Uterus (tissue), 4 donors: ENCODE data around the gene PIP4K2A. TPM values are rescaled to one million over a fixed set of nuclear protein-coding genes. Genes with fewer than 3 reads are reported as not detected.

Experiments
- DNase-seq, 2 donors: peaks; one replicate each; pipeline ENCODE4 v3.0.0-alpha.2; 2019 to 2020
- H3K27ac ChIP-seq, 2 donors: fragments of 200-600 bp; sonication (generic); 1 replicate in 1 of 2; 2 replicates in 1 of 2; pipeline ENCODE4 v1.5.1; 2016 to 2018
- H3K27me3 ChIP-seq, 2 donors: fragments of 200-600 bp; sonication (generic); one replicate each; pipeline ENCODE4 v1.5.1; 2018 to 2019; ENCODE audit warnings: control low read depth in 1 of 2
- H3K36me3 ChIP-seq, 2 donors: fragments of 200-600 bp; sonication (generic); one replicate each; pipeline ENCODE4 v1.5.1; 2019; ENCODE audit warnings: control low read depth in 1 of 2
- H3K4me1 ChIP-seq, 2 donors: fragments of 200-600 bp; sonication (generic); one replicate each; pipeline ENCODE4 v1.5.1; 2018 to 2019; ENCODE audit warnings: control low read depth in 1 of 2
- H3K4me3 ChIP-seq, 2 donors: fragments of 200-600 bp; sonication (generic); 1 replicate in 1 of 2; 2 replicates in 1 of 2; pipeline ENCODE4 v1.5.1; 2018 to 2019; ENCODE audit warnings: mild to moderate bottlenecking in 1 of 2
- H3K9me3 ChIP-seq, 2 donors: fragments of 200-600 bp; sonication (generic); one replicate each; pipeline ENCODE4 v1.5.1; 2019; ENCODE audit warnings: control low read depth in 1 of 2
- CTCF ChIP-seq, 4 experiments: fragments of 200-600 bp in 2 of 4; fragments of 450-650 bp in 2 of 4; sonication (generic) in 2 of 4; IDR thresholded peaks; one replicate each; pipeline ENCODE4 v1.5.1; 2016 to 2019; ENCODE audit warnings: antibody characterized with exemption in 4 of 4, mild to moderate bottlenecking in 2 of 4, moderate library complexity in 1 of 4
- POLR2A ChIP-seq, 2 donors: fragments of 450-650 bp; IDR thresholded peaks; one replicate each; pipeline ENCODE4 v1.6.1; 2016; ENCODE audit warnings: antibody characterized with exemption in 2 of 2, mild to moderate bottlenecking in 1 of 2, moderate library complexity in 1 of 2
- intact Hi-C: fragments of 100-400 bp; cut with DNase I; formaldehyde crosslinking; loops from one replicate; pipeline ENCODE4 v1.15.1; 2023; ENCODE audit warnings: low total_unique reads
- total RNA-seq, 4 donors: library from RNA; depleted of rRNA in 3 of 4; stranded (reverse); fragments of >200 nt in 3 of 4; gene quantifications; one replicate each; pipeline versions ENCODE4 v1.1.0 to v1.2.4, GENCODE V29; 2014 to 2023
- donor health status: DM: yes; HTN: yes; CAD: no.

Gene PIP4K2A
- total RNA-seq: 10 to 100 TPM; 17.4 to 42.4 (median 22.0) TPM

DNA sequence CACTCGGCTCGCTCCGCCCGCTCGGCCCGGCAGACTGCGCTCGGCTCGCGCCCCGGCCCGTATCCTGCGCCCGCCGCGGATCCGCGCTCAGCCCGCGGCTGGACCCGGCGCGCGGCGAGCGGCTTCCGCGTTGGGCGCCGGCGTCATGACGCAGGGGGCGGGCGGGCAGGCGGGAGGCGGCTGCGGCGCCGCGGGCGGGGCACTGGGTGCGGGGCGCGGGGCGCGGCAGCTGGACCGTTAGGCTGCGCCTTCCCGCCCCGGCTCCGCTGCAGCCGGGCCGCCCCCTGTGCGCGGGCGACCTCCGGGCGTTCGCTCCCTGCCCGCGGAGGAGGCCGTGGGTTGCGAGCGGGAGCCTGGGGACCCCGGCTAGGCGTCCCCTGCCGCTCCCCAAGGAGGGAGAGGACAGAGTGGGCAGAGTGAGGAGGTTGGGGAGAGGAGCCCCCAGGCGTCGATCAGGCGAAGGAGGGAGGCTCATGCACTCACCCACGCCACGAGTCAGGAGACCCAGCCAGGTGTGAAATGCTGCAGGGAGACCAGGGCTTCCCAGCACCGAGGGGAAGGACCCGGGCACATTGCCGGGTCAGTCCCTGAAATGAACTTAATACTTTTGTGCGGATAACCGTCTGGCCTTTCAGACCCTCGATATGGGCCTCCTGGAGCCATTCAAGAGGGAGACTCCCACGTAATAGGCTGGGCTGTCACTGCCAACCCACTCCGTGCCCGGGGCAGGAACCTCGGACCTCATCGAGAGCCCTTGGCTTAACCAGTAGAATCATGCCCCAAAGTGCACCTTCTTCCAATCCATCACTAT, at the start of gene PIP4K2A:
Gene PIP4K2A (minus strand): TSS at position 100 of the 811 bp plus-strand sequence. CDS start 252 bp downstream, outside the sequence.
- Histone ChIP-seq H3K27me3 (no peaks in the 10 kb centered on the region), H3K9me3 (no peaks in the 10 kb centered on the region), H3K4me1 (peaks cover 0 to 13% of the 10 kb centered on the region in 2 donors), H3K4me3 (peak within 1 kb of the TSS; percentile 71 to 78), H3K27ac (peak within 1 kb of the TSS; percentile 79 to 83), H3K36me3 (no peaks in the 10 kb centered on the region)
- intact Hi-C loops: no loop called here
- TF ChIP-seq POLR2A (IDR thresholded peaks at IDR 0.05) (peak; percentile 60 to 61), CTCF (IDR thresholded peaks at IDR 0.05) (no peak)
- DNase-seq: peak; percentile 51 to 66

- Histone ChIP-seq H3K27ac (no peak overlapping the region), H3K4me3 (no peak overlapping the region), H3K9me3 (no peaks in the 10 kb centered on the region), H3K27me3 (no peaks in the 10 kb centered on the region), H3K36me3 (no peaks in the 10 kb centered on the region), H3K4me1 (no peaks in the 10 kb centered on the region)
- DNase-seq: no peak
- intact Hi-C loops: no loop called here
- TF ChIP-seq CTCF (IDR thresholded peaks at IDR 0.05) (no peak), POLR2A (IDR thresholded peaks at IDR 0.05) (no peak)
These were observed 47.3 kb upstream of the PIP4K2A start for GRCh38 chr10:22761569-22762220.

DNA sequence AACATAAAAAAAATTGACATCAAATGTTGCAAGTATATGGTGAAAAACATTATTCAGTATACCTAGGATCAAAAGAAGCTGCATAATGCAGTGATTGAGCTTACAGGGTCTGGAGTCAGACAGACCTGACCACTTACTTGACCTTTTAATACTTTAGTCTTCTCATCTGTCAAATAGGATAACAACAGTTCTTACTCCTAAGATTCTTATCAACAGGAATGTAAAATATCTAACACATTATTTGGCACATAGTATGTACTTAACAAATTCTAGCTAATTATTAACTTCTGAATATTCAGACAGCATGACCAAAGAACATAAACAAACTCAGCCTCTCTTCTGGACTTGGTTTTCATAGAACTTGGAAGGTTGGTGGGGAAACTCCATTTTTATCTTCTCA, 45.6 kb upstream of the PIP4K2A start:
- Histone ChIP-seq H3K4me3 (no peak overlapping the region), H3K36me3 (no peaks in the 10 kb centered on the region), H3K9me3 (no peaks in the 10 kb centered on the region), H3K4me1 (no peaks in the 10 kb centered on the region), H3K27ac (no peak overlapping the region), H3K27me3 (no peaks in the 10 kb centered on the region)
- TF ChIP-seq POLR2A (IDR thresholded peaks at IDR 0.05): no peak
- no peak for TF ChIP-seq CTCF (IDR thresholded peaks at IDR 0.05)
- intact Hi-C loops: no loop called here
- no peak for DNase-seq

DNA sequence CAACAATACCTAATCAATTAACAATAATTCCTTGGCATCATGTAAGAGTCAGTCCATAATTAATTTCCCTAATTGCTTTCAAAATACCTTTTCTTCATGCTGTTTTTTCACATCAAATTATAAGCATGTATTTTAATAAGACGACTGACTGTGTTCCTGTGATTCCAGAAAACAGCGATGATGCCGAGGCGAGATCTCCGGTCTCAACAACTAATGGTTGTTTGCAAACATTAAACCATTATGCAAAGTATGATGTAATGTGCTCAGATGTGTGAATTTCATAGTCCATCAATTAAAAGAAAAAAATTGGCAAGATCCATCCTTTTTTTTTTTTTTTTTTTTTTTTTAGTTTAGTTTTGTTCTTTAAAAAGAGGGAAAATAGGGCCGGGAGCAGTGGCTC, 44.5 kb upstream of the PIP4K2A start:
- no peak for DNase-seq
- Histone ChIP-seq H3K27me3 (no peaks in the 10 kb centered on the region), H3K27ac (no peak overlapping the region), H3K4me1 (no peaks in the 10 kb centered on the region), H3K9me3 (no peaks in the 10 kb centered on the region), H3K4me3 (no peak overlapping the region), H3K36me3 (no peaks in the 10 kb centered on the region)
- intact Hi-C loops: no loop called here
- TF ChIP-seq CTCF (IDR thresholded peaks at IDR 0.05): no peak

DNA sequence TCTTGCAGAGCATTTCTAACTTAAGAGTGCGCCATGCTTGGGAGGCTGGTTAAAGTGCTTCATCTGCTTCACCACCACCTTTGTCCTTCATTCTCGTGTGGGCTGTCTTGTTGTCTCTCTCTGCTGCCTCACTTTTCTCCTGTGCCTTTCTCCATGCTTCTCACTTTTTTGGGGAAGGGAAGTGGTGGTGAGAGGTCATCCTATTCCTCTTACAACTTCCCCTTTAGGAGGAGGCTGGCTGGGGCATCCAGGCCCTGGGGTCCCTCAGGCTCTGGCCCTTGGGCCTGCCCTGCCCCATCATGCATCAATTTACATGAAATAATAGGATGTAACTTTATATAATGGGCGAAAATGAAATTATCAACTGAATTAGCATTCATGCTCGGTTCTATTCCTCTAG, 39.9 kb upstream of the PIP4K2A start:
- H3K27ac ChIP-seq: no peak overlapping the region
- intact Hi-C loops: no loop called here
- DNase-seq: no peak
- no peak overlapping the region for H3K4me3 ChIP-seq
- no peak for TF ChIP-seq POLR2A (IDR thresholded peaks at IDR 0.05)
- no peak for TF ChIP-seq CTCF (IDR thresholded peaks at IDR 0.05)
- no peaks in the 10 kb centered on the region for H3K36me3 ChIP-seq
- H3K9me3 ChIP-seq: no peaks in the 10 kb centered on the region
- H3K27me3 ChIP-seq: no peaks in the 10 kb centered on the region
- no peaks in the 10 kb centered on the region for H3K4me1 ChIP-seq
